Heart right ventricle (tissue), 16 donors: ENCODE measurements around the gene RGS7. TPM values are rescaled to one million over a fixed set of nuclear protein-coding genes. Genes with fewer than 3 reads are reported as not detected.

Experiments
- ATAC-seq, 8 donors: fragments of 200-7000 bp; cut with Tn5 transposase; one replicate each; pipeline ENCODE4 v1.9.1; 2020; ENCODE audit warnings: mild to moderate bottlenecking in 8 of 8, moderate library complexity in 8 of 8, moderate number of reproducible peaks in 1 of 8
- DNase-seq, 2 donors: peaks; one replicate each; pipeline ENCODE4 v3.0.0-alpha.2; 2020
- H3K27ac ChIP-seq, 10 donors: fragments of 200-600 bp; sonication (generic) in 2 of 10; one replicate each; pipeline versions ENCODE4 v1.5.0 to v1.8.0; 2020 to 2022; ENCODE audit warnings: mild to moderate bottlenecking in 3 of 10
- H3K27me3 ChIP-seq, 7 donors: fragments of 200-600 bp; one replicate each; pipeline ENCODE4 v1.8.0; 2021 to 2022; ENCODE audit warnings: mild to moderate bottlenecking in 2 of 7
- H3K36me3 ChIP-seq, 9 donors: fragments of 200-600 bp; sonication (generic) in 1 of 9; one replicate each; pipeline versions ENCODE4 v1.5.0 to v1.8.0; 2020 to 2022; ENCODE audit warnings: mild to moderate bottlenecking in 2 of 9
- H3K4me1 ChIP-seq, 9 donors: fragments of 200-600 bp; sonication (generic) in 1 of 9; one replicate each; pipeline versions ENCODE4 v1.5.0 to v1.8.0; 2020 to 2022; ENCODE audit warnings: mild to moderate bottlenecking in 4 of 9
- H3K4me3 ChIP-seq, 10 donors: fragments of 200-600 bp; sonication (generic) in 2 of 10; one replicate each; pipeline versions ENCODE4 v1.5.0 to v1.8.0; 2020 to 2022; ENCODE audit warnings: mild to moderate bottlenecking in 7 of 10, moderate library complexity in 2 of 10
- H3K9me3 ChIP-seq, 11 donors: fragments of 200-600 bp in 10 of 11; sonication (generic) in 2 of 11; one replicate each; pipeline versions ENCODE4 v1.5.0 to v1.8.0; 2013 to 2022; ENCODE audit warnings: mild to moderate bottlenecking in 2 of 11, control low read depth in 1 of 11, moderate library complexity in 1 of 11
- WGBS, 2 donors: extraction: QIAGEN DNeasy Blood & Tissue Kit; methylation state at CpG; one replicate each; pipeline ENCODE4 v1.1.7; 2013; ENCODE audit warnings: inconsistent platforms in 1 of 2; 5-methylcytosine and 5-hydroxymethylcytosine counted together
- intact Hi-C, 10 donors: fragments of 100-400 bp; cut with DNase I; formaldehyde crosslinking; loops; one replicate each; pipeline versions ENCODE4 v1.11.1 to v1.14.2; 2022
- polyA plus RNA-seq, 2 donors: library from polyadenylated mRNA; stranded (reverse); fragments of 200-250 nt; gene quantifications; one replicate each; pipeline ENCODE4 v1.2.3, GENCODE V29; 2013
- total RNA-seq, 10 donors: library from RNA; stranded (reverse); fragmentation: NEBNext Ultra II Directional in 3 of 10; extraction: Animal tissue kit (Norgen Biotek cat#: 25700) in 3 of 10; gene quantifications; one replicate each; pipeline versions ENCODE4 v1.2.1 to v1.2.4, GENCODE V29; 2021 to 2023
- TF ChIP-seq, protein P1 (sequence below), 9 donors: fragments of 200-600 bp; sonication (generic) in 2 of 9; IDR thresholded peaks; one replicate each; pipeline versions ENCODE4 v1.5.0 to v1.8.0; 2021 to 2022; ENCODE audit warnings: antibody characterized with exemption in 9 of 9, mild to moderate bottlenecking in 5 of 9, moderate library complexity in 1 of 9
- donor health status: Arrhythmogenic right ventricular cardiomyopathy.
- donor health status: ischemic (EF 13 %, LVEDD 7.1; RV severe dilation, severe dysfunction).
- donor health status: healthy with polysubstance abuse.
- donor health status: DM: no; HTN: yes; CAD: no.
- donor health status: DM: no; HTN: no; CAD: no.
- donor health status: ischemic (EF 25% LVEDD 6.9; RV normal size, moderate dysfunction).
- donor health status: ischemic (EF 25% LVEDD 5.7; RV mildly dilated, moderate dysfunction).
- donor health status: healthy.
- donor health status: DM: yes; HTN: yes; CAD: no.
- donor health status: Ischemic cardiomyopathy.
- donor health status: ischemic (EF 35%, LVEDD 5.7; RV mildly dilated, moderate dysfunction).
- donor health status: nonischemic (EF 11% LVEDD 7.7; RV severe dilation, severe dysfunction).
- donor health status: DM: yes; HTN: yes; CAD: no.
- donor health status: PGD.
- donor health status: ischemic (EF 29% LVEDD 5.4; RV normal size, mild dysfunction).
- donor health status: nonischemic (EF 23%, LVEDD 6.1; RV moderate dilation, normal function).

RGS7 gene
- total and polyA plus RNA-seq, 12 donors: not detected

DNA sequence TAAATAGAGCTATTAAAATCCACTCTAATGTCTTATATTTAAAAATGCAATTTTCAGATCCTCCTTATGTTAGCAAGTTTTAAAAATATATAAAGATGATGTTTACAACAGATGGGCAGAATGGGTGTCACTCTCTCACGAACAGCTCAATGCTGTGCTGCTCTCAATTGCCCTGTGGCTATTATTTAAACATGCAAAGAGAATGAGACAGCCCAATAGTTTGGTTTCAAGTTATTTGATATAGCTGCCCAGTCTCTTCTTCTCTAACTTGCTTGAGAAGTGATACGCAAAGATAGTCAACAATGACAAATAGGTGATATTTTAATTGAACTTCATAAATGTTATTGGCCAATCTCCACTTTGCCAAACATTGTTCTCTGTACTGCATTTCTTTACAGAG is 545.7 kb downstream of the RGS7 start:
- ATAC-seq (no peak), DNase-seq (no peak)
- intact Hi-C loops: no loop called here
- H3K4me3 ChIP-seq: no peak overlapping the region
- no peaks in the 10 kb centered on the region for H3K4me1 ChIP-seq
- no peak overlapping the region for H3K27ac ChIP-seq
- peaks cover 0 to 6% (median 0%) of the 10 kb centered on the region in 11 donors for H3K9me3 ChIP-seq
- no peaks in the 10 kb centered on the region for H3K36me3 ChIP-seq
- 81 to 87% methylated on average over 2 of the region's 2 CpGs for WGBS, 2 donors
- H3K27me3 ChIP-seq: no peaks in the 10 kb centered on the region
- TF ChIP-seq, protein P1, sequence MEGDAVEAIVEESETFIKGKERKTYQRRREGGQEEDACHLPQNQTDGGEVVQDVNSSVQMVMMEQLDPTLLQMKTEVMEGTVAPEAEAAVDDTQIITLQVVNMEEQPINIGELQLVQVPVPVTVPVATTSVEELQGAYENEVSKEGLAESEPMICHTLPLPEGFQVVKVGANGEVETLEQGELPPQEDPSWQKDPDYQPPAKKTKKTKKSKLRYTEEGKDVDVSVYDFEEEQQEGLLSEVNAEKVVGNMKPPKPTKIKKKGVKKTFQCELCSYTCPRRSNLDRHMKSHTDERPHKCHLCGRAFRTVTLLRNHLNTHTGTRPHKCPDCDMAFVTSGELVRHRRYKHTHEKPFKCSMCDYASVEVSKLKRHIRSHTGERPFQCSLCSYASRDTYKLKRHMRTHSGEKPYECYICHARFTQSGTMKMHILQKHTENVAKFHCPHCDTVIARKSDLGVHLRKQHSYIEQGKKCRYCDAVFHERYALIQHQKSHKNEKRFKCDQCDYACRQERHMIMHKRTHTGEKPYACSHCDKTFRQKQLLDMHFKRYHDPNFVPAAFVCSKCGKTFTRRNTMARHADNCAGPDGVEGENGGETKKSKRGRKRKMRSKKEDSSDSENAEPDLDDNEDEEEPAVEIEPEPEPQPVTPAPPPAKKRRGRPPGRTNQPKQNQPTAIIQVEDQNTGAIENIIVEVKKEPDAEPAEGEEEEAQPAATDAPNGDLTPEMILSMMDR (IDR thresholded peaks at IDR 0.05): no peak

DNA sequence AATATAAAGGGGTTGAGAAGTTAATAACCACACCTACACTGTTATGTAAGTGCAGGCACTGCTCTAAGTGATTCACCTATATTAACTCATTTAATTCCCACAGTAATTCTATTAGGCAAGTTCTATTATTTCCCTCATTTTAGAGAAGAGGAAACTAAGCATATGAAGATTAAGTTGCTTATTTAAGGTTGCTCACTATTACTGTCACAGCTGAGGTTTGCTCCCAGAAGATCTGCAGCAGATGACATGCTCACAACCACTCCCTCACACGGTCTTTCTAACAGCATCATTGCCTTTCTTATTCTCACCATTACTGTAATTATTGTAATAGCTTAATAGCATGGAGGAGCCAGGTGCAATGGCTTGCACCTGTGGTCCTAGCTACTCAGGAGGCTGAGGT is 548.6 kb downstream of the RGS7 start:
- no peaks in the 10 kb centered on the region for H3K27me3 ChIP-seq
- H3K27ac ChIP-seq: no peak overlapping the region
- ATAC-seq (no peak), DNase-seq (no peak)
- H3K4me3 ChIP-seq: no peak overlapping the region
- intact Hi-C loops: no loop called here
- no peaks in the 10 kb centered on the region for H3K9me3 ChIP-seq
- TF ChIP-seq, protein P1 (IDR thresholded peaks at IDR 0.05): no peak
- H3K36me3 ChIP-seq: no peaks in the 10 kb centered on the region
- 49 to 63% methylated on average over 1 of the region's 1 CpG for WGBS, 2 donors
- H3K4me1 ChIP-seq: no peaks in the 10 kb centered on the region

DNA sequence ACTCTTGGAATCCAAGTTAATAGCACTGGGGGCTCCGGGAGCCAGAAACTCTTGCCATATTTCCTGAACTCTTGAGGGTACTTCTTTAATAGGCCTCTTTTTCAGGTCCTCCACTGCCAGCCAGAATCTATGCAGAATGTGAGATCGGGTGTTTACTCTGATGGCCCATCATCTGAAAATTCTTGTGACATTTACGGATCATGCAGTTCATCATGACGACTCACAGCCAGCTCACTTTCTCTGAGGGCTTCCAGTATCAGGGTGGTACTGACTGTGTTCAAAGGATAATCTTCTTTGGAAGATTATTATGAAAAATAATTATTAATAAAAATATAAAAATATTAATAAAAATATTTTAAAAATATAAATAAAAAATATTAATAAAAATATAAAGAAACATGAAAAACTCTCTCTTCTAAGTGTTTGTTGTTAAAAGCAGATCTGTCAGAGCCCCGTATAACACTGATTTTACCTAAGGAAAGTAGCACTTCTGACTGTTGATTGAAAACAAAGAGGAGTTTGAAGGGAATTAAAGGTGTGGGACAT is 550.7 kb downstream of the RGS7 start:
- H3K9me3 ChIP-seq: no peaks in the 10 kb centered on the region
- no peak for ATAC-seq
- no peaks in the 10 kb centered on the region for H3K4me1 ChIP-seq
- DNase-seq: no peak
- H3K27ac ChIP-seq: no peak overlapping the region
- TF ChIP-seq, protein P1 (IDR thresholded peaks at IDR 0.05): no peak
- no peak overlapping the region for H3K4me3 ChIP-seq
- no peaks in the 10 kb centered on the region for H3K36me3 ChIP-seq
- intact Hi-C loops: no loop called here
- no peaks in the 10 kb centered on the region for H3K27me3 ChIP-seq
- WGBS, 2 donors: 85 to 86% methylated on average over 5 of the region's 5 CpGs

DNA sequence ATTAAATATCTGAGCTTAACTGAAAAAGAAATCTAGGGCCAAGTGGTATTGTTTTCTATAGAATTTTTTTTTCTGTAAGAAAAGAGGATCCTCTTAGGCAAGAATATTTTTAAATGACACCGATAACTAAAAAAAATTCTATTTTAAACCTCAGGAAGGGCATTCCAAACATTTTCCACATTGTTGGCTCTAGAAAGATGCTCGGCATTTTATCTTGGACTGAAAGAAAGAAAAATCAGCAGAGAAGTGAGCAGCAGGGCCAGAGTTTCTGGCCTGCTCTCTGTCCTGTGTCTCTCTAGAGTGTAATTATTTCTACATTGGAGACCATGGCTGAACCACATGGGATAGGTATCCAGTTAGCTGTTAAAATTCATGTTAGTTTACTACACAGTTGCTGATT is 552.5 kb downstream of the RGS7 start:
- intact Hi-C loops: no loop called here
- WGBS, 2 donors: 19 to 22% methylated on average over 2 of the region's 2 CpGs
- H3K9me3 ChIP-seq: no peaks in the 10 kb centered on the region

More for the DNA sequence above, 552.5 kb downstream of the RGS7 start:
- TF ChIP-seq, protein P1 (IDR thresholded peaks at IDR 0.05): no peak
- Histone ChIP-seq H3K27me3 (no peaks in the 10 kb centered on the region), H3K27ac (no peak overlapping the region), H3K4me3 (no peak overlapping the region), H3K4me1 (no peaks in the 10 kb centered on the region), H3K36me3 (no peaks in the 10 kb centered on the region)
- ATAC-seq (no peak), DNase-seq (no peak)
